Hepatocyte (in vitro differentiated cells): ENCODE results near the gene GOLT1B. TPM values are rescaled to one million over a fixed set of nuclear protein-coding genes. Genes with fewer than 3 reads are reported as not detected.

ENCODE experiments used
- DNase-seq: peaks from one replicate; pipeline ENCODE4 v3.0.0-alpha.2; 2016; ENCODE audit warnings: low spot score
- H2AFZ ChIP-seq: fragments of 200-600 bp; sonication (generic); 2 replicates; pipeline ENCODE4 v1.6.0; 2016; ENCODE audit warnings: antibody characterized with exemption, mild to moderate bottlenecking
- H3K27ac ChIP-seq: fragments of 200-600 bp; sonication (generic); 2 replicates; pipeline ENCODE4 v1.5.1; 2016; ENCODE audit warnings: mild to moderate bottlenecking
- H3K27me3 ChIP-seq: fragments of 200-600 bp; sonication (generic); 2 replicates; pipeline ENCODE4 v1.6.1; 2016
- H3K36me3 ChIP-seq: fragments of 200-600 bp; sonication (generic); replicated peaks from 2 replicates; pipeline ENCODE4 v1.5.1; 2016; ENCODE audit warnings: low read depth; ENCODE audit not compliant: insufficient read depth
- H3K4me1 ChIP-seq: fragments of 200-600 bp; sonication (generic); 2 replicates; pipeline ENCODE4 v1.5.1; 2016; ENCODE audit warnings: mild to moderate bottlenecking, moderate library complexity; ENCODE audit not compliant: insufficient read depth
- H3K4me2 ChIP-seq: fragments of 200-600 bp; sonication (generic); 2 replicates; pipeline ENCODE4 v1.6.0; 2016
- H3K4me3 ChIP-seq: fragments of 200-600 bp; sonication (generic); 2 replicates; pipeline ENCODE4 v1.5.1; 2016; ENCODE audit warnings: mild to moderate bottlenecking
- H3K79me2 ChIP-seq: fragments of 200-600 bp; sonication (generic); 2 replicates; pipeline ENCODE4 v1.6.0; 2017; ENCODE audit warnings: mild to moderate bottlenecking
- H3K9me2 ChIP-seq: fragments of 200-600 bp; sonication (generic); replicated peaks from 2 replicates; pipeline ENCODE4 v1.6.0; 2017; ENCODE audit warnings: mild to moderate bottlenecking; ENCODE audit not compliant: insufficient read depth
- H3K9me3 ChIP-seq: fragments of 200-600 bp; sonication (generic); 2 replicates; pipeline ENCODE4 v1.5.1; 2016; ENCODE audit warnings: low read depth, mild to moderate bottlenecking
- H4K20me1 ChIP-seq: fragments of 200-600 bp; sonication (generic); 2 replicates; pipeline ENCODE4 v1.6.0; 2016; ENCODE audit warnings: mild to moderate bottlenecking; ENCODE audit not compliant: insufficient read depth, poor library complexity, severe bottlenecking
- EZH2 ChIP-seq: fragments of 200-600 bp; sonication (generic); IDR thresholded peaks from 2 replicates; pipeline ENCODE4 v1.6.1; 2016; ENCODE audit warnings: antibody characterized with exemption, mild to moderate bottlenecking, borderline replicate concordance
- EZH2phosphoT487 ChIP-seq: fragments of 200-600 bp; sonication (generic); IDR thresholded peaks from one replicate; pipeline ENCODE4 v1.6.1; 2018; ENCODE audit warnings: antibody characterized with exemption, mild to moderate bottlenecking, low read depth, moderate library complexity; ENCODE audit not compliant: unreplicated experiment, severe bottlenecking
- WGBS: methylation state at CpG from one replicate; pipeline ENCODE4 v1.1.6; 2016; ENCODE audit warnings: low lambda C conversion rate; ENCODE audit errors: missing lambda C conversion rate; 5-methylcytosine and 5-hydroxymethylcytosine counted together
- polyA plus RNA-seq: library from polyadenylated mRNA; unstranded; fragments of >200 nt; fragmentation: Nextera tagmentation; extraction: Ambion mirVana; gene quantifications from 2 replicates; pipeline ENCODE4 v1.2.1, GENCODE V29; 2016
- total RNA-seq: library from RNA; depleted of rRNA; stranded (reverse); fragments of >200 nt; gene quantifications from 2 replicates; pipeline ENCODE4 v1.2.3, GENCODE V29; 2014
- TF ChIP-seq, protein P1 (sequence below): fragments of 200-600 bp; sonication (generic); IDR thresholded peaks from 2 replicates; pipeline ENCODE4 v1.5.1; 2016; ENCODE audit warnings: antibody characterized with exemption, mild to moderate bottlenecking; ENCODE audit not compliant: poor library complexity

GOLT1B gene
- total and polyA plus RNA-seq, 2 experiments from 2014 or later: 41.2 to 60.8 TPM

DNA sequence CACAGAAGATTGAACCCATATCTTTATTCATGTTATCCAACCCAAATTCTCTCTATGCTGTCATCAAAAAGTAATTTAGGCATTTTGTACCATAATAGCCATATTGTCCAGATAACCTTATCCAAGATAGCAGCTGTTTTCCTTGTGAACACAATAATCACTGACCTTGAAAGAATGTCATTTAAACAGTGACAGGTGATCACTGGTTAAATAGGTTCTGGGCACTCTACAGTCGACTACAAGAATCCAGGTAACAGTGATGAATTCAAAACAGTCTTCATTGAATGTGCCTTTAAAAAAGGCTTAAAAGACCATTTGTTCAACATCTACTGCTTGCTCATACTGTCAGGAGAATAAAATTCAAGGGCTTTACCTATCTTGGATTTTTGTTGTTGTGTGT is 20.0 kb downstream of the GOLT1B start:
- H3K9me3 ChIP-seq: no peaks in the 10 kb centered on the region
- H3K9me2 ChIP-seq: no peaks in the 10 kb centered on the region
- H3K36me3 ChIP-seq: no peaks in the 10 kb centered on the region
- H3K79me2 ChIP-seq: no peaks in the 10 kb centered on the region
- no peak overlapping the region for H3K4me3 ChIP-seq
- no peak overlapping the region for H3K27ac ChIP-seq
- H3K4me2 ChIP-seq: no peak overlapping the region
- H3K4me1 ChIP-seq: no peaks in the 10 kb centered on the region
- no peak overlapping the region for H2AFZ ChIP-seq
- TF ChIP-seq EZH2: no peak
- TF ChIP-seq, protein P1, sequence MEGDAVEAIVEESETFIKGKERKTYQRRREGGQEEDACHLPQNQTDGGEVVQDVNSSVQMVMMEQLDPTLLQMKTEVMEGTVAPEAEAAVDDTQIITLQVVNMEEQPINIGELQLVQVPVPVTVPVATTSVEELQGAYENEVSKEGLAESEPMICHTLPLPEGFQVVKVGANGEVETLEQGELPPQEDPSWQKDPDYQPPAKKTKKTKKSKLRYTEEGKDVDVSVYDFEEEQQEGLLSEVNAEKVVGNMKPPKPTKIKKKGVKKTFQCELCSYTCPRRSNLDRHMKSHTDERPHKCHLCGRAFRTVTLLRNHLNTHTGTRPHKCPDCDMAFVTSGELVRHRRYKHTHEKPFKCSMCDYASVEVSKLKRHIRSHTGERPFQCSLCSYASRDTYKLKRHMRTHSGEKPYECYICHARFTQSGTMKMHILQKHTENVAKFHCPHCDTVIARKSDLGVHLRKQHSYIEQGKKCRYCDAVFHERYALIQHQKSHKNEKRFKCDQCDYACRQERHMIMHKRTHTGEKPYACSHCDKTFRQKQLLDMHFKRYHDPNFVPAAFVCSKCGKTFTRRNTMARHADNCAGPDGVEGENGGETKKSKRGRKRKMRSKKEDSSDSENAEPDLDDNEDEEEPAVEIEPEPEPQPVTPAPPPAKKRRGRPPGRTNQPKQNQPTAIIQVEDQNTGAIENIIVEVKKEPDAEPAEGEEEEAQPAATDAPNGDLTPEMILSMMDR: no peak
- H4K20me1 ChIP-seq: no peaks in the 10 kb centered on the region
- 48% methylated on average over 1 of the region's 1 CpG for WGBS
- no peak for DNase-seq
- H3K27me3 ChIP-seq: peaks cover 14% of the 10 kb centered on the region

DNA sequence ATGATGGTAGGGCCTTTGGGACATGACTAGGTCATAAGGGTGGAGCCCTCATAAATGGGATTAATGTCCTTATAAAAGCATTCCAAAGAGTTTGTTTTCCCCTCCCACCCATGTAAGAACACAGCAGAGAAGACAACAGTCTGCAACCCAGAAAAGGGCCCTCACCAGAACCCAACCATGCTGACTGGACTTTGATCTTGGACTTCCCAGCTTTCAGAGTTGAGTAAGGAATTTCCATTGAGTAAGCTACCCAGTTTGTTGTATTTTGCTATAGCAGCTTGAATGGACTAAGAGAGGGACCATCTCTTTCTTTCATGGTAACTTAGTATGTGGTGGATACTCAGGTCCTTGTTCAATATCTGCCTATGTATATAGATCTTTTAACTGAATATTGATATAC is 21.6 kb downstream of the GOLT1B start:
- no peak for DNase-seq
- H3K4me3 ChIP-seq: no peak overlapping the region
- no peaks in the 10 kb centered on the region for H3K36me3 ChIP-seq
- TF ChIP-seq EZH2: no peak
- TF ChIP-seq, protein P1: no peak
- no peak for TF ChIP-seq EZH2phosphoT487
- H3K79me2 ChIP-seq: no peaks in the 10 kb centered on the region
- no peak overlapping the region for H3K4me2 ChIP-seq
- H3K9me2 ChIP-seq: no peaks in the 10 kb centered on the region
- H3K27me3 ChIP-seq: peaks cover 29% of the 10 kb centered on the region
- H3K9me3 ChIP-seq: no peaks in the 10 kb centered on the region
- H2AFZ ChIP-seq: no peak overlapping the region
- no peak overlapping the region for H3K27ac ChIP-seq
- H3K4me1 ChIP-seq: no peaks in the 10 kb centered on the region
- H4K20me1 ChIP-seq: no peaks in the 10 kb centered on the region

DNA sequence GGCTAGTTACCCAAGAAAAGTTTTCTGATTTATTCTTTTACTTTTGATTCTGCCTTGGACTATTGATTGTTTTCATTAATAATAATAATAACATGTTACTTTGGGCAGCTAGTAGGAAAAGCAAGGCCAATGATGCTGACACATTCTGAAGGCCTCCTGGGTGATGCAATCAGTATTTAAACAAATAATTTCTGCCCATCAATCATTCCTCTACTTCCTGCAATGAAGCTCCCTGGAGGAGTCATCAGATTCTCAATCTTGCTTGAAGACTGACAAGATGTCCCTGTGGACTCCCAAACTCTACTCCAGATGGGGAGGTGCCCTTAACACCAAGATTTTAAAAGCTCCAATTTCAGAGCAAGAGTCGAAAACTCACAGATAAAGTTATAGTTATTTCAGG is 24.5 kb downstream of the GOLT1B start, which contains the start of gene SPX:
Gene SPX (plus strand): TSS at position 244 of the 400 bp plus-strand sequence. CDS start 177 bp downstream, outside the sequence.
- Histone ChIP-seq H3K4me3 (no peak within 1 kb of the TSS), H4K20me1 (no peaks in the 10 kb centered on the region), H3K9me2 (no peaks in the 10 kb centered on the region), H2AFZ (peak within 1 kb of the TSS; percentile 82), H3K27ac (no peak within 1 kb of the TSS), H3K36me3 (no peaks in the 10 kb centered on the region), H3K4me2 (peak within 1 kb of the TSS; percentile 99), H3K27me3 (peaks cover 39% of the 10 kb centered on the region), H3K9me3 (no peaks in the 10 kb centered on the region), H3K79me2 (no peaks in the 10 kb centered on the region), H3K4me1 (no peaks in the 10 kb centered on the region)
- DNase-seq: no peak
- TF ChIP-seq EZH2 (no peak), EZH2phosphoT487 (no peak)
- TF ChIP-seq, protein P1: no peak
- WGBS: 88% methylated on average over 1 of the region's 1 CpG
